GM12872 (cell line): ENCODE results near the gene ACBD4.
A peak's percentile ranks its signal among the peaks of the same experiment; 100 is the strongest.

Experiments
- CTCF ChIP-seq: IDR thresholded peaks from 3 replicates; pipeline ENCODE4 v1.5.1; 2011; ENCODE audit warnings: low read depth, mild to moderate bottlenecking, low read length, moderate library complexity; ENCODE audit not compliant: insufficient read depth

The ACBD4 gene

GRCh38 chr17:45135192-45135977 lies at the start of gene ACBD4:
TSS of gene ACBD4 (plus strand) at chr17:45135687. CDS start at chr17:45136145, 458 bp downstream.
- TF ChIP-seq CTCF: peak; percentile 100

GRCh38 chr17:45086391-45086790 lies 49.1 kb upstream of the ACBD4 start:
- TF ChIP-seq CTCF: no peak

DNA sequence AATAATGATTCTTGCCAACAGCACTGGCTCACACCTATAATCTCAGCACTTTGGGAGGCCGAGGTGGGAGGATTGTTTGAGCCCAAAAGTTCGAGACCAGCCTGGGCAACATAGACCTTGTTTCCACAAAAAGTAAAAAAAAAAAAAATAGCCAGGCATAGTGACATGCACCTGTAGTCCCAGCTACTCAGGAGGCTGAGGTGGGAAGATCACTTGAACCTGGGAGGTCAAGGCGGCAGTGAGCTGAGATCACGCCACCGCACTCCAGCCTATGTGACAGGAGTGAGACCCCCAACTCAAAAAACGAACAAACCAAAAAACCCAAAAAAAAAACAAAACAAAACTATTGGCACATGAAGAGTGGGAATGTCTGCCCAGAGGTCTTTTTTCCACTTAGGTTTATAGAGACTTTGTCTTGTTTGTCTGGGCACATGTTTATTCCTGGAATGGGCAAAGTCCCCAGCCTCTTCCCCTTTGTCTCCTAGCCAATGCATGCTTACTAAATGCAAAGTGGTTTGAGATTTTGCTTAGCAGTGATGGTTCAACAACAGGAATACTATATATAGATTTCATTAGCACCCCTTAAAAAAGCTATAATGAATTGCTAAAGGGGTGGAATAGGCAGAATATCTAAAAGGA lies 48.5 kb upstream of the ACBD4 start:
- no peak for TF ChIP-seq CTCF

DNA sequence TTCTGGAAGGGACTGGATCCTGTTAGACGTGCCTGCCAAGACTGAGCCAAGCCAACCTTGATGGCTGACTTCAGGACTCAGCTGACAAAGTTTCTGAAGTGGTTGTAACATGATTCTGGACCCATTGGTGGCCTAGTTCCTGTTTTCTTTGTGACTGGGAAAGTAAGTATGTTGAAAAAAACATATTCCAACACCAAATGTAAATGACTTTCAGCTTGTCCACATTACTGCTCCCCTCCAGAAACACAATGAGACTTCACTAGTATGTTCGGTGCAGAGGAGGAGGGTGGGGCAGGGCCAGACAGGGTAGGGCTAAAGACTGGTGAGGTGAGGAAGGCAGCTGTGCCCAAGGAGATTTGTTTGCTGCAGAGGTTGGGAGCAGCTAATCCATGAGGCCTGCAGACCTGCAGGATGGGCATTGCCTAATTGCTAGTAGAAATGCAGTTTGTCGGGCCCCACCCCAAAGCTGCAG lies 47.9 kb upstream of the ACBD4 start:
- no peak for TF ChIP-seq CTCF

DNA sequence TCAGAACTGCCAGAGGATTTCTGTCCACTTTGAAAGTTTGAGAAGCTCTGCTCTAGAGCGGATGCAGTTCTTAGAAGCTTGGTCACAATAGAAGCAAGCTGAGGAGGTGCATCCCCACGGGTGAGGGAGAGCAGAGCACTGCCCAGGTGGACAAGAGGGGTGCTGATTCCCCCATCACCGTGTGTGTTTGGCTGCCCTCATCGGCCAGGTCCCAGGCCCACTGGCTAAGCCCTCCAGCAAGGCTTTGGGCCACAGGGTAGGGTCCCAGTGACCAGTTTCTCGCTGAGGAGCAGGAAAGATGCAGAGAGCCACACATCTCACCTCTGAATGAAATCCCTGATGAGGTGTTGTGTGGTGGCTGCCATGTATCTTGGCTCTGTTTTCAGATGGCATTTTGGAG lies 47.5 kb upstream of the ACBD4 start:
- TF ChIP-seq CTCF: no peak

DNA sequence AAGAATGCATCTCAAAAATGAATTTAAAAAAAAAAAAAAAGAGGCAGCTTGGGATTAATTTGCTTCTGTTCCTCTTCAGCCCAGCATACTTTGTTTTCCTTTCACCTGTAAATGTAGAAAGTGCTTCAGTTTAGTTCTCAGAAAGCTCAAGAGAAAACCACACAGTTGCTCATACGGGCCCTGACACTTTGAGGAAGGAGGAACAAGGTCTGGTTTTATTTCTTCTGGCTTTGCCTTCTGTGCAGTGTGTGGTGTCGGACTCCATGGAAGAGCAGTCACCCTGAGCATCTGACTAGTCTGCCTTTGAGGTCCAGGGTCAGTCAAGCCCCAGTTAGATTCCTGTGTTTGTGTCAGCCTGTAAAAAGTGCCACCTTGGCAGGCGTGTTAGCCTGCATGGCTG lies 46.7 kb upstream of the ACBD4 start:
- TF ChIP-seq CTCF: no peak

DNA sequence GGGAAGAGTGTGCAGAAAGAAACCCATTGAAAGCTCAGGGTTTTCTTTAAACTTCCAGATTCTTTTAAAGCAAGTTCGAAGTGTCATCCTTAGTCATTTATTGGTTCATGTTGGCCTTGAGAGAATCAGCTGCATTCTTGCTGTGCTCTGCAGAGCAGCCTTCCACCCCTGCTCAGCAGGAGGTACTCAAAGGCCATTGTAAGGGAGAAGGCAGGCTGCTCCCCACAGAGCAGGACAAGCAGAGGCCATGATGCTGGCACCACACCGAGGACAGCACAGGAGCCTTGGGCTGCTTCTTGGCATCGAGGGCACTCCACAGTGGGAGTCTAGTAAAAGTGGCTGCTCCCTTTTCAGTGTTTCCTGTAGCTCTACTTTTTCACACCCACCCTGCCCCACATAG lies 44.8 kb upstream of the ACBD4 start:
- no peak for TF ChIP-seq CTCF
